ENCODE results near the gene RSPH1. TPM values are rescaled to one million over a fixed set of nuclear protein-coding genes. Genes with fewer than 3 reads are reported as not detected.

RSPH1 gene
- total RNA-seq, 6 experiments from 2014 or later = not detected

DNA sequence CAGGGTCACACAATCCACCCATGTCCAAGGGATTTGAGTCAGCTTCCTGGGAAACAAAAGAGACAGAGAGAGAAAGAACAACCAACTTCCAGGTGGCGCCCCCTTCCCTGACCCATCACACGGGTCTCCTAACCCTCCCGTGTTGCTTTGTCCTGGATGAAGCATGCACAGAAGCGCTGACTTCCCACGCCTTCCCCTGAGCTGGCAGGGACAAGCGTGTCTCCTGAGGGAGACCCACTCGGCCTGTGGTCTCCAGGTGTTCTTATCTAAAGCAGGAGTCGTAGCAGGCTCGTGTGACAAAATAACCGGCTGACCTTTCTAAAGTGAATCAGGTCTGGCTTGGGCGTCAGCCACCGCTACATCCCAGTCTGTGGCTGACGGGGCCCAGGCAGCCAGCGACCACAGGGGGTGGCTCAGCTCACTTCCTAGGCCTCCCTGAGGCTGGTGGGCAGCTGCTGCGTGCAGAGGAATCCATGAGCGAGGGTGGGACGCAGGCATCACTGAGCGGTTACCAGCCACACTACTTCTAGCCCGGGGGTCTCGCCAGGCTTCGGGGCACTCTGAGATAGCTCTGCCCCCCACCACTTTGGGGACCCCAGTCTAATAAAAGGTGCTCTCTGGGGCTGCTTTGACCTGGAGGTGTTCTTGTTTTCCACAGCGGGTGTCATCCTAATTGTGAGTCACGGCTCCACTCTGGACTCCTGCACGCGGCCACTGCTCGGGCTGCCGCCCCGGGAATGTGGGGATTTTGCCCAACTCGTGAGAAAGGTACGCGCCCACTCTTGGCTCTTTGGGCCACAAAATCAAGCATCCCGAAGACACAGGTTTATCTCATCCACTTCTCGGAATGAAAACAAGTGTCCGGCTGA is 51.9 kb downstream of the RSPH1 start:
- H3K27ac Mint-ChIP-seq = no peak overlapping the region
- H3K27me3 Mint-ChIP-seq (ENCODE audit: insufficient read depth) = peaks cover 2% of the 10 kb centered on the region; the same call in 1 of the 2 replicates
- peaks cover 21% of the 10 kb centered on the region for H3K36me3 Mint-ChIP-seq (ENCODE audit: low read depth)
- H3K9me3 Mint-ChIP-seq = peaks cover 86% of the 10 kb centered on the region
- H3K4me1 Mint-ChIP-seq (ENCODE audit: low read depth) = no peaks in the 10 kb centered on the region
- TF ChIP-seq, protein P1, sequence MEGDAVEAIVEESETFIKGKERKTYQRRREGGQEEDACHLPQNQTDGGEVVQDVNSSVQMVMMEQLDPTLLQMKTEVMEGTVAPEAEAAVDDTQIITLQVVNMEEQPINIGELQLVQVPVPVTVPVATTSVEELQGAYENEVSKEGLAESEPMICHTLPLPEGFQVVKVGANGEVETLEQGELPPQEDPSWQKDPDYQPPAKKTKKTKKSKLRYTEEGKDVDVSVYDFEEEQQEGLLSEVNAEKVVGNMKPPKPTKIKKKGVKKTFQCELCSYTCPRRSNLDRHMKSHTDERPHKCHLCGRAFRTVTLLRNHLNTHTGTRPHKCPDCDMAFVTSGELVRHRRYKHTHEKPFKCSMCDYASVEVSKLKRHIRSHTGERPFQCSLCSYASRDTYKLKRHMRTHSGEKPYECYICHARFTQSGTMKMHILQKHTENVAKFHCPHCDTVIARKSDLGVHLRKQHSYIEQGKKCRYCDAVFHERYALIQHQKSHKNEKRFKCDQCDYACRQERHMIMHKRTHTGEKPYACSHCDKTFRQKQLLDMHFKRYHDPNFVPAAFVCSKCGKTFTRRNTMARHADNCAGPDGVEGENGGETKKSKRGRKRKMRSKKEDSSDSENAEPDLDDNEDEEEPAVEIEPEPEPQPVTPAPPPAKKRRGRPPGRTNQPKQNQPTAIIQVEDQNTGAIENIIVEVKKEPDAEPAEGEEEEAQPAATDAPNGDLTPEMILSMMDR (IDR thresholded peaks at IDR 0.05) = no peak
- no peak overlapping the region for H3K4me3 Mint-ChIP-seq
- DNase-seq = no peak

DNA sequence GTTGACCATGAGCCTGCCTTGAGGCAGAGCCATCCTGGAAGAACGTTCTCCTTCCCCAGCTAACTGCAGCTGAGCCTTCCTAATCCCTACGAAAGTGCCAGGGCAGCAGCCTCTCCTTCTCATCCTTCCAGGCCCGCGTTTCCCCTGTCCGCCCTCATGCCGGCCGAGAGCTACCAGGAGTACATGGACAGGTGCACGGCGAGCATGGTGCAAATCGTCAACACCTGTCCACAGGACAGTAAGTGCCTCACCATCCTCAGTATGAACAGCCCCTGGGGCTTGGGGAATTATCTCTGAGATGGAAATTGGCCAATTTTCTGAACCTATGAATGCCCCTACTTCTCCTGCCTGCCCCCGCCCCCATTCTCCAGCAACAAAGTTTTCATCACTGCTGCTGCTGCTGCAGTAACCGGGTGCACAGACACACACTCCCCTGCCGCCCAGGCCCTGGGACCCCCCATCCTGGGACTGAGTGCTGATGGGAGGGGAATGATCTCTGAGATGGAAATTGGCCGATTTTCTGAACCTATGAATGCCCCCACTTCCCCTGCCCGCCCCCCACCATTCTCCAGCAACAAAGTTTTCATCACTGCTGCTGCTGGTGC is 52.7 kb downstream of the RSPH1 start:
- no peak for DNase-seq
- Mint-ChIP-seq H3K36me3 (ENCODE audit: low read depth) (peaks cover 22% of the 10 kb centered on the region), H3K9me3 (peaks cover 86% of the 10 kb centered on the region), H3K27ac (no peak overlapping the region), H3K4me3 (no peak overlapping the region), H3K27me3 (ENCODE audit: insufficient read depth) (no peaks in the 10 kb centered on the region), H3K4me1 (ENCODE audit: low read depth) (no peaks in the 10 kb centered on the region)
- TF ChIP-seq, protein P1 (IDR thresholded peaks at IDR 0.05) = no peak

DNA sequence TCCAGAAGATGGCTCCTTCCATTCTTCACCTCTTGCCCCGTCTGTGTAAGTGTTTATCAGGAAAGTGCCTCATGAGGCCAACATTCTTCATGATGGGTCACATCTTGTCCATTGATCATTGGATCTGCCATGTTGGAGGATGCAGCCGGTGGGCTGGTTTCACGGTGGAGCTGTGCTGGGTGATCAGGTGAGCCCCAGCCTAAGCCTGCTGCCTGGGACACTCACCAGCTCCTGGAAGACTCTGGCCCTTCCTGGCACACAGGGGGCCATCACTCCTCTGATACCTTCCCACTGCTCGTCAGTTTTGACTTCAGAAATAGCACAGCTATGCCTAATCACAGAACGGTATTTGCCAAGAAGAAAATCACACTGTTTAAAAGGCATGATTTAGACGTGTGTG is 54.1 kb downstream of the RSPH1 start:
- Mint-ChIP-seq H3K36me3 (ENCODE audit: low read depth) (peaks cover 20% of the 10 kb centered on the region), H3K27ac (no peak overlapping the region), H3K4me3 (no peak overlapping the region), H3K9me3 (peaks cover 83% of the 10 kb centered on the region), H3K27me3 (ENCODE audit: insufficient read depth) (no peaks in the 10 kb centered on the region), H3K4me1 (ENCODE audit: low read depth) (no peaks in the 10 kb centered on the region)
- TF ChIP-seq, protein P1 (IDR thresholded peaks at IDR 0.05) = no peak
- DNase-seq = no peak

DNA sequence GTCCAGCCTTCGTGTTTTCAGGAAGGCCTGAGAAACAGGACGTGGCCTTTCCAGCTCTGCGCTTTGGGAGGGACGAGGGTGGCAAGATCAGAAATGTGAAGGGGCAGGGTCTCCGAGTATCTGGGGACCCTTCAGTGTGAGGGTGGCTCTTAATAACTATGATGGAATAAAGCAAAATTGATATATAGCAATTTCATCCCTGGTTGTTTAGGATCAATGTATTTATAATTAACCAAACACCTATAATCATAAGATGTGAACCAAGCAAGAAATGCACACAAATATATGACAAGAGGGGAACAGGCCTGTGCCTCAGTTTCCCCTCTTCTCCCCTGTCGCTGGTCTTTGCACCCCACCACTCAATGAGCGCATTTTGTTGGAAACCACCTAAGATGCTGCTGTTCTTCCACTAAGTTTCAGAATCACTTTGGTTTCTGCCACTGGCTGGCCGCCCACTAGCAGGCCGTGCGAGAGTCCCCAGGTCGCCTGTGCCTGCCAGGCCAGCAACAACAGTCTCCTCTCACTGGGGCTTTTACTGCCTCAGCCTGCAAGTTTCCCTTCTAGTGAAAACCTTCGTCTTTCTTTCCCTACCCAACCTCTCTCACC is 55.7 kb downstream of the RSPH1 start:
- no peak for DNase-seq

More for the DNA sequence above, 55.7 kb downstream of the RSPH1 start:
- H3K27ac Mint-ChIP-seq = no peak overlapping the region
- H3K36me3 Mint-ChIP-seq (ENCODE audit: low read depth) = peaks cover 14% of the 10 kb centered on the region
- TF ChIP-seq, protein P1 (IDR thresholded peaks at IDR 0.05) = no peak
- H3K4me3 Mint-ChIP-seq = no peak overlapping the region
- peaks cover 71% of the 10 kb centered on the region for H3K9me3 Mint-ChIP-seq
- H3K4me1 Mint-ChIP-seq (ENCODE audit: low read depth) = no peaks in the 10 kb centered on the region
- H3K27me3 Mint-ChIP-seq (ENCODE audit: insufficient read depth) = no peaks in the 10 kb centered on the region
